ENCODE measurements around the gene CUTA. TPM values are rescaled to one million over a fixed set of nuclear protein-coding genes. Genes with fewer than 3 reads are reported as not detected.

The CUTA gene
- total RNA-seq, 3 donors from 2014 or later: 81.3 to 123 (median 111) TPM

GRCh38 chr6:33367009-33367714 is 50.7 kb downstream of the CUTA start:
- Histone ChIP-seq H3K27me3 (no peaks in the 10 kb centered on the region), H3K36me3 (no peaks in the 10 kb centered on the region), H3K4me1 (no peaks in the 10 kb centered on the region), H3K27ac (no peak overlapping the region), H3K4me3 (no peak overlapping the region), H3K9me3 (no peaks in the 10 kb centered on the region)
- no peak for DNase-seq (ENCODE audit: low spot score in 2 of 2)
- TF ChIP-seq POLR2AphosphoS5 (IDR thresholded peaks at IDR 0.05) (no peak), POLR2A (IDR thresholded peaks at IDR 0.05) (no peak), CTCF (IDR thresholded peaks at IDR 0.05) (no peak)
- intact Hi-C loops (cut with DNase I; ENCODE audit: low total_unique reads): no loop called here

Other genes starting within 250 kb of the CUTA start
- 1 to 10 TPM in 1 of 3 donors, under 1 TPM in 2; 0.32 to 1.0 (median 0.98) TPM for gene COL11A2, start 225.6 kb downstream of the CUTA start, total RNA-seq
- gene RXRB, start 217.4 kb downstream of the CUTA start, total RNA-seq: 10 to 100 TPM; 27.4 to 39.1 (median 27.5) TPM
- gene SLC39A7, start 217.2 kb downstream of the CUTA start, total RNA-seq: 10 to 100 TPM; 55.0 to 79.3 (median 74.1) TPM
- gene HSD17B8, start 213.5 kb downstream of the CUTA start, total RNA-seq: 10 to 100 TPM; 17.0 to 33.8 (median 18.4) TPM
- gene RING1, start 209.6 kb downstream of the CUTA start, total RNA-seq: 10 to 100 TPM; 11.8 to 20.6 (median 19.5) TPM
- gene VPS52, start 146.2 kb downstream of the CUTA start, total RNA-seq: 10 to 100 TPM; 29.4 to 55.6 (median 44.2) TPM
- gene RPS18, start 146.0 kb downstream of the CUTA start, total RNA-seq: 1,000 to 10,000 TPM; 3,121 to 5,317 (median 4,287) TPM
- 10 to 100 TPM in 2 of 3 donors, 1 to 10 TPM in 1; 8.2 to 15.0 (median 11.1) TPM for gene B3GALT4, start 141.0 kb downstream of the CUTA start, total RNA-seq
- gene WDR46, start 128.9 kb downstream of the CUTA start, total RNA-seq: 10 to 100 TPM; 48.2 to 75.1 (median 58.8) TPM
- 10 to 100 TPM; 23.3 to 28.6 (median 26.9) TPM for gene PFDN6, start 128.5 kb downstream of the CUTA start, total RNA-seq
- gene RGL2, start 119.2 kb downstream of the CUTA start, total RNA-seq: 100 to 1,000 TPM in 2 of 3 donors, 10 to 100 TPM in 1; 38.9 to 151 (median 103) TPM
- gene TAPBP, start 104.0 kb downstream of the CUTA start, total RNA-seq: 10 to 100 TPM; 38.6 to 67.8 (median 43.6) TPM
- gene ZBTB22, start 100.4 kb downstream of the CUTA start, total RNA-seq: 10 to 100 TPM; 12.6 to 27.2 (median 18.7) TPM
- 10 to 100 TPM; 39.0 to 56.3 (median 39.8) TPM for gene DAXX, start 95.1 kb downstream of the CUTA start, total RNA-seq
- 1 to 10 TPM; 2.0 to 3.8 (median 3.2) TPM for gene KIFC1, start 26.3 kb downstream of the CUTA start, total RNA-seq
- 10 to 100 TPM; 72.8 to 82.8 (median 77.3) TPM for gene PHF1, start 7.1 kb downstream of the CUTA start, total RNA-seq
- gene SYNGAP1, start 2.0 kb upstream of the CUTA start, total RNA-seq: 10 to 100 TPM in 2 of 3 donors, 1 to 10 TPM in 1; 6.1 to 12.5 (median 10.7) TPM
- 1 to 10 TPM; 1.9 to 5.1 (median 3.6) TPM for gene ZBTB9, start 36.5 kb upstream of the CUTA start, total RNA-seq
- 10 to 100 TPM in 1 of 3 donors, 1 to 10 TPM in 2; 6.7 to 11.1 (median 7.0) TPM for gene BAK1, start 162.2 kb upstream of the CUTA start, total RNA-seq
- gene ITPR3, start 203.2 kb upstream of the CUTA start, total RNA-seq: 10 to 100 TPM; 18.4 to 40.0 (median 27.7) TPM

All from breast epithelium (tissue), 4 donors.